Panc1 (cell line): Measurements from ENCODE around the gene ACTR10. TPM values are rescaled to one million over a fixed set of nuclear protein-coding genes. Genes with fewer than 3 reads are reported as not detected.

Experiments used
- ATAC-seq: fragments of 200-7000 bp; cut with Tn5 transposase; 2 replicates; pipeline ENCODE4 v1.9.1; 2020; ENCODE audit warnings: mild to moderate bottlenecking, moderate library complexity
- BruUV-seq: library from RNA; stranded (reverse); fragments of 400-500 nt; replicated peaks from 2 replicates; lab custom pipeline; 2021; lab: Mats Ljungman, UMichigan
- CTCF ChIA-PET: fragments of 300-600 bp; sonication (Branson Sonifier 250); formaldehyde crosslinking; loops from one replicate; lab custom pipeline; 2022; ENCODE audit warnings: antibody characterized with exemption; lab: Charles Lee
- POLR2A ChIA-PET: fragments of 300-600 bp; sonication (Branson Sonifier 250); formaldehyde crosslinking; loops from one replicate; lab custom pipeline; 2022; ENCODE audit warnings: antibody characterized with exemption; lab: Charles Lee
- DNase-seq: peaks from one replicate; pipeline ENCODE4 v3.0.0-alpha.2; 2010; ENCODE audit warnings: low read depth, low spot score
- H3K27ac ChIP-seq: 2 replicates; pipeline ENCODE4 v1.5.1; 2011; ENCODE audit warnings: mild to moderate bottlenecking, low read length, inconsistent platforms
- H3K27me3 ChIP-seq: fragments of 200-500 bp; sonication (Bioruptor generic); 2 replicates; pipeline ENCODE4 v1.6.0; 2014; ENCODE audit warnings: low read length, inconsistent platforms; ENCODE audit not compliant: control insufficient read depth, insufficient read depth
- H3K36me3 ChIP-seq: fragments of 200-500 bp; sonication (Bioruptor generic); 2 replicates; pipeline ENCODE4 v1.5.1; 2014; ENCODE audit warnings: inconsistent platforms, mild to moderate bottlenecking, low read length, moderate library complexity; ENCODE audit not compliant: control insufficient read depth, insufficient read depth
- H3K4me1 ChIP-seq: 2 replicates; pipeline ENCODE4 v1.5.1; 2011; ENCODE audit warnings: inconsistent platforms, mild to moderate bottlenecking, low read length, moderate library complexity; ENCODE audit not compliant: control insufficient read depth, insufficient read depth
- H3K4me3 ChIP-seq, 2 experiments: 2 replicates each; pipeline ENCODE4 v1.5.1; 2011 to 2012; ENCODE audit warnings: low read depth in 2 of 2, low read length in 2 of 2, mild to moderate bottlenecking in 2 of 2, inconsistent platforms in 1 of 2, moderate library complexity in 1 of 2
- H3K9me3 ChIP-seq: fragments of 200-500 bp; sonication (Bioruptor generic); 2 replicates; pipeline ENCODE4 v1.5.1; 2014; ENCODE audit warnings: low read depth, mild to moderate bottlenecking, inconsistent platforms, low read length, moderate library complexity; ENCODE audit not compliant: control insufficient read depth, insufficient read depth
- POLR2AphosphoS5 ChIP-seq: IDR thresholded peaks from 2 replicates; pipeline ENCODE4 v1.6.1; 2012; ENCODE audit warnings: mild to moderate bottlenecking, low read depth, low read length, moderate library complexity
- SIN3A ChIP-seq: IDR thresholded peaks from 2 replicates; pipeline ENCODE4 v1.6.1; 2012; ENCODE audit warnings: low read depth, mild to moderate bottlenecking, low read length, moderate library complexity, borderline replicate concordance; ENCODE audit not compliant: insufficient read depth
- TCF7L2 ChIP-seq: IDR thresholded peaks from 2 replicates; pipeline ENCODE4 v1.6.1; 2011; ENCODE audit warnings: mild to moderate bottlenecking, low read depth, low read length, inconsistent platforms
- in situ Hi-C: cut with HindIII; loops from 2 replicates; pipeline ENCODE4 v1.10.0; 2016; ENCODE audit warnings: low sequenced_read_pairs, low pct_unique_long_range_greater_than_20kb
- intact Hi-C: fragments of 100-400 bp; cut with micrococcal nuclease; formaldehyde crosslinking; loops from one replicate; pipeline ENCODE4 v1.10.0; 2022; ENCODE audit not compliant: unreplicated experiment
- total RNA-seq: library from RNA; stranded (reverse); gene quantifications from one replicate; pipeline ENCODE4 v1.2.1, GENCODE V29; 2021; ENCODE audit not compliant: unreplicated experiment
- TF ChIP-seq, protein P1 (sequence below): fragments of 450-650 bp; IDR thresholded peaks from 2 replicates; pipeline ENCODE4 v1.5.1; 2017; ENCODE audit warnings: mild to moderate bottlenecking
- TF ChIP-seq, protein P2 (sequence below), 2 experiments: IDR thresholded peaks; 2 replicates each; pipeline ENCODE4 v1.6.1; 2011 to 2012; ENCODE audit warnings: low read depth in 2 of 2, control low read depth in 1 of 2, low read length in 1 of 2, mild to moderate bottlenecking in 1 of 2, moderate library complexity in 1 of 2; ENCODE audit not compliant: insufficient read depth in 1 of 2

ACTR10 gene
- total RNA-seq, 1 experiment from 2014 or later: 34.9 TPM

- Histone ChIP-seq H3K27ac (no peak overlapping the region), H3K27me3 (peaks cover 23% of the 10 kb centered on the region), H3K36me3 (no peaks in the 10 kb centered on the region; the same call in 1 of the 2 replicates), H3K4me3 (peak overlapping the region; percentile 45 to 57), H3K9me3 (no peaks in the 10 kb centered on the region), H3K4me1 (0 out of 2 replicates have a peak, but pooled peaks cover 4% of the 10 kb centered on the region)
- in situ Hi-C loops: no loop called here
- ATAC-seq (peak; percentile 83), DNase-seq (no peak)
- ChIA-PET POLR2A (no interaction called here), CTCF (interaction anchor here (0.6 kb wide), 1 partner anchor 60 kb away, joined by 4 read pairs; no protein-coding TSS in a partner anchor)
- no TSS peak for BruUV-seq
- intact Hi-C loops: no loop called here
- TF ChIP-seq, protein P1, sequence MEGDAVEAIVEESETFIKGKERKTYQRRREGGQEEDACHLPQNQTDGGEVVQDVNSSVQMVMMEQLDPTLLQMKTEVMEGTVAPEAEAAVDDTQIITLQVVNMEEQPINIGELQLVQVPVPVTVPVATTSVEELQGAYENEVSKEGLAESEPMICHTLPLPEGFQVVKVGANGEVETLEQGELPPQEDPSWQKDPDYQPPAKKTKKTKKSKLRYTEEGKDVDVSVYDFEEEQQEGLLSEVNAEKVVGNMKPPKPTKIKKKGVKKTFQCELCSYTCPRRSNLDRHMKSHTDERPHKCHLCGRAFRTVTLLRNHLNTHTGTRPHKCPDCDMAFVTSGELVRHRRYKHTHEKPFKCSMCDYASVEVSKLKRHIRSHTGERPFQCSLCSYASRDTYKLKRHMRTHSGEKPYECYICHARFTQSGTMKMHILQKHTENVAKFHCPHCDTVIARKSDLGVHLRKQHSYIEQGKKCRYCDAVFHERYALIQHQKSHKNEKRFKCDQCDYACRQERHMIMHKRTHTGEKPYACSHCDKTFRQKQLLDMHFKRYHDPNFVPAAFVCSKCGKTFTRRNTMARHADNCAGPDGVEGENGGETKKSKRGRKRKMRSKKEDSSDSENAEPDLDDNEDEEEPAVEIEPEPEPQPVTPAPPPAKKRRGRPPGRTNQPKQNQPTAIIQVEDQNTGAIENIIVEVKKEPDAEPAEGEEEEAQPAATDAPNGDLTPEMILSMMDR: no peak
- TF ChIP-seq TCF7L2: no peak
- TF ChIP-seq, protein P2, sequence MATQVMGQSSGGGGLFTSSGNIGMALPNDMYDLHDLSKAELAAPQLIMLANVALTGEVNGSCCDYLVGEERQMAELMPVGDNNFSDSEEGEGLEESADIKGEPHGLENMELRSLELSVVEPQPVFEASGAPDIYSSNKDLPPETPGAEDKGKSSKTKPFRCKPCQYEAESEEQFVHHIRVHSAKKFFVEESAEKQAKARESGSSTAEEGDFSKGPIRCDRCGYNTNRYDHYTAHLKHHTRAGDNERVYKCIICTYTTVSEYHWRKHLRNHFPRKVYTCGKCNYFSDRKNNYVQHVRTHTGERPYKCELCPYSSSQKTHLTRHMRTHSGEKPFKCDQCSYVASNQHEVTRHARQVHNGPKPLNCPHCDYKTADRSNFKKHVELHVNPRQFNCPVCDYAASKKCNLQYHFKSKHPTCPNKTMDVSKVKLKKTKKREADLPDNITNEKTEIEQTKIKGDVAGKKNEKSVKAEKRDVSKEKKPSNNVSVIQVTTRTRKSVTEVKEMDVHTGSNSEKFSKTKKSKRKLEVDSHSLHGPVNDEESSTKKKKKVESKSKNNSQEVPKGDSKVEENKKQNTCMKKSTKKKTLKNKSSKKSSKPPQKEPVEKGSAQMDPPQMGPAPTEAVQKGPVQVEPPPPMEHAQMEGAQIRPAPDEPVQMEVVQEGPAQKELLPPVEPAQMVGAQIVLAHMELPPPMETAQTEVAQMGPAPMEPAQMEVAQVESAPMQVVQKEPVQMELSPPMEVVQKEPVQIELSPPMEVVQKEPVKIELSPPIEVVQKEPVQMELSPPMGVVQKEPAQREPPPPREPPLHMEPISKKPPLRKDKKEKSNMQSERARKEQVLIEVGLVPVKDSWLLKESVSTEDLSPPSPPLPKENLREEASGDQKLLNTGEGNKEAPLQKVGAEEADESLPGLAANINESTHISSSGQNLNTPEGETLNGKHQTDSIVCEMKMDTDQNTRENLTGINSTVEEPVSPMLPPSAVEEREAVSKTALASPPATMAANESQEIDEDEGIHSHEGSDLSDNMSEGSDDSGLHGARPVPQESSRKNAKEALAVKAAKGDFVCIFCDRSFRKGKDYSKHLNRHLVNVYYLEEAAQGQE (IDR thresholded peaks at IDR 0.05; ENCODE audit: insufficient read depth in 1 of 2, low read depth in 2 of 2, low read length in 1 of 2): no peak
- TF ChIP-seq POLR2AphosphoS5: no peak
- no peak for TF ChIP-seq SIN3A
Observed at GRCh38 chr14:58151133-58152013, 48.6 kb upstream of the ACTR10 start.

DNA sequence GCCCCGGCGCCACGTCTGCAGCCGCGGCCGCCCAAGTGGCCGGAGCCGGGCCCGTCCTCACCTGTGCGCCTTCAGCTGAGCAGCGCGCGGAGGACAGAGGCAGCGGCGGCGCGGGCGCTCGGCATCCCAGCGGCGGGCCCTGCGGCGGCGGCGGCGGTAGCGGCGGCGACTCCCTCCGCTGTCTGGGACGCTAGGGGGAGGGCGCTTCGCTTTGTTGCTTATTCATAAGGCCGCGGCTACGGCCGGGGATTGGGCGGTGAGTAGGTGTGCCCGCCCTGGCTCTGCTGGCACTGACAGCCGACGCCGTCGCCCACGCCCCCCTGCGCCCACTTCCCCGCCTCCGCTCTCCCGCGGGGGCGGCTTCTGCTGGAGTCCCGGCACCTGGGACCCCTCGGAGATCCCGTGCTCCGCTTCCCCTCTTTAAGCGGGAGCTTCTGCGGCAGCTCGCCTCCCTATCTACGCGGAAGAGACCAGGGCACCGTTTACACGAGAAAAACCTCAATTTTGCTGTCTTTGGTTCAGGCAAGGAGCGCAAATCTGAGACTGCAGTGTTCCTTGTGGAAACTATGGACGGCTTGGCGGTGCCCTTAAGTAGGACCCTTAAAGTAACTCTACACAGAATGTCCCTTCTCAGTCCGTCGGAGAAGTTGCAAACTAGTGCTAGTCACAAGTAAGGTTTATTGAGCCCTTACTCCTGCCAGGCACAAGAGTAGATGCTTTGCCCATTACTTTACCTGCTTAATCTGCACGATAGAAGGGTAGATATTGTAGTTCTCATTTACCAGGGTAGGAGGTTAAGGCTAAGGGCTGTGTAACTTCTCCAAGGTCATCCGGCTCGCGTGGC lies 47.7 kb upstream of the ACTR10 start, which contains the start of gene ARMH4:
Gene ARMH4, minus strand, starts transcription at position 200 of the 844 bp plus-strand sequence. CDS start 12,855 bp downstream, outside the sequence.
- ATAC-seq (peak; percentile 98), DNase-seq (no peak)
- Histone ChIP-seq H3K27ac (no peak within 1 kb of the TSS), H3K27me3 (peaks cover 21% of the 10 kb centered on the region), H3K36me3 (no peaks in the 10 kb centered on the region; the same call in 1 of the 2 replicates), H3K4me1 (0 out of 2 replicates have a peak, but pooled peaks cover 4% of the 10 kb centered on the region), H3K4me3 (peak within 1 kb of the TSS; percentile 45 to 65), H3K9me3 (no peaks in the 10 kb centered on the region)
- ChIA-PET CTCF (no interaction called here), POLR2A (no interaction called here)
- in situ Hi-C loops (no loop called here), intact Hi-C loops (no loop called here)
- TF ChIP-seq TCF7L2: peak; percentile 53; the same call in 1 of the 2 replicates
- no peak for TF ChIP-seq SIN3A
- BruUV-seq: no TSS peak
